Stimulated activated CD8-positive, alpha-beta memory T cell treated with anti-CD3 and anti-CD28 coated beads, Interleukin-2, amount 100 ng/mL, for 1 hour (primary cell): ENCODE measurements around the gene ARRDC2.
"Not testable (repeated sequence)": the region's sequence is repeated elsewhere in the genome, so short reads cannot be mapped to it uniquely, and the experiment has no call there.

Experiments
- DNase-seq, 2 donors: peaks; one replicate each; pipeline ENCODE4 v3.0.0-alpha.2; 2020; ENCODE audit warnings: low read depth in 2 of 2

ARRDC2 gene

DNA sequence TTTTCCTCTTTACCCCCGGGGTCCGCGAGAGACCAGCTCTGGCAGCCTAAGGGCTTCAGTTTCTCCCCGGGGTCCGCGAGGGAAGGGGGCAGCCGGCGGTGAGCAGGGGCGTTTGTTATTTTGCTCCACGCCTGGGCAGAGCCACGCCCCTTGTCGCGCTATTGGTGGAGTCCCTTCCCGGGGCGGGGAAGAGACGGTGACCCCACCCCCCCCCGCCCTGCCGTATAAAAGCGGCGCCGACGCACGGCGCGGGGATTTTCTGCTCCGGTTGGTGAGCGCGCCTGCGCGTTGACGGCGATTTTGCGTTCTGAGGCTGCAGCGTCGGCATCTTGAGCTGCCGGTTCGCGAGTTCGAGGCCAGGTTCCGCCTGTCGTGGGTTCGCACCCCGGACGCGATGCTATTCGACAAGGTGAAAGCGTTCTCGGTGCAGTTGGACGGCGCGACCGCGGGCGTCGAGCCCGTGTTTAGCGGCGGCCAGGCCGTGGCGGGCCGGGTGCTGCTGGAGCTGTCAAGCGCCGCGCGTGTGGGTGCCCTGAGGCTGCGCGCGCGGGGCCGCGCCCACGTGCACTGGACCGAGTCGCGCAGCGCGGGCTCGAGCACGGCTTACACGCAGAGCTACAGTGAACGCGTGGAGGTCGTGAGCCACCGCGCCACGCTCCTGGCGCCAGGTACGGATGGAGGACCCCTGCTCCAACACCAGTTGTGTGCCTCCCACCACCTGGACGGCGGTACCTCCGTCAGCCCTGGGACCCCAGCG lies at the start of gene ARRDC2:
Gene ARRDC2, plus strand, starts transcription at position 254 of the 757 bp plus-strand sequence. Its CDS starts 141 bp downstream, at position 395.
- peak; percentile 75 to 81 for DNase-seq

- no peak for DNase-seq
Observed at GRCh38 chr19:17963936-17964691, 43.9 kb upstream of the ARRDC2 start.

DNA sequence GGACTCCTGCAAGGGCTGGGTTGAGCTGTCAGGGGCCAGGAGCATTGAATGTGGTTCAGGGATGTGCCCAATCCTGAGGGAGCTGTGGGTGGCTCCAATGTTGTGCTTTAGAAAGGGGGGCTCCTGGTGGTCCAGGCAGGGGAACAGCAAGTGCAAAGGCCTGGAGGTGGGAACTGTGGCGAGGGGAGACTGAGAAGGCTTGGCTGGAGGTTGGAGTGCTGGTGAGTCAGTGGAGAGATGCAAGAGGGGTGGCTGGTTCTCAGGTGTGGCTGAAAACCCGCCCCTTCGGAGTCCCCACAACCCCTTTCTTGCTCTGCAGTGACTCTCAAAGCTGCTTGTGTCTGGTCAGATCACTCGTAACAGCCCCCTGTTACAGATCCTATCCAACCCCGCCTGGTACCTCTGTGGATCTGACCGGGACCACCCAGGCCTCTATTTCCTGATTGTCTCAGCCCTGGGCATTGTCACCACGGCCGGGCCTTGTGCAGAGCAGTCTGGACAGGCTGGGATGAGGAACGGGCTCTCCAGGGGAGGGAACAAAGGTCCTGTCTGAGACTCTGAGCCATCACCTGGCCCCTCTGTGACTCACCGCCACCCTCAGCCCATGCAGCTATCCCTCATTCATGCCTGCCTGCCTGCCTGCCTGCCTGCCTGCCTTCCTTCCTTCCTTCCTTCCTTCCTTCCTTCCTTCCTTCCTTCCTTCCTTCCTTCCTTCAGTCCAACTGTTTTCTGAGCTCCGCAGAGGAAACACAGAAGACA lies 42.4 kb upstream of the ARRDC2 start:
- no peak for DNase-seq

DNA sequence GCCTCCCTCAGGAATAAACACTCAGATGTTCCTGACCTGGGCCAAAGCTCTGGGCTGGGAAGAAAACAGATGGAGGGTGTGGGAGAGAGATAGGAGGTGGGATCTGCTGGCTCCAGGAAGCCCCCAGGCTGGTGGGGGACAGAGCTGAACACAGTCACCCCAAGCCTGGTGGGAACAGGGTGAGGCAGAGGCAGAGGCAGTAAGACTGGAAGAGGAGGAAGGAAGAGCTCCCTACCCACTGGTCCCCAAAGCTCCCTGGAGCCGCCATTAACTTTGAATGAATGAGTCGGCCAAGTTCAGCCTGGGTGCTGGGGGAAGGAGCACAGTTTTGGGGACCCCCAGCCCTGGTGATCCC lies 41.9 kb upstream of the ARRDC2 start:
- no peak for DNase-seq

- no peak for DNase-seq
Observed at GRCh38 chr19:17966550-17967256, 41.3 kb upstream of the ARRDC2 start, which contains the start of gene KCNN1. Gene KCNN1 (plus strand): TSS chr19:17967107. CDS start chr19:17973889, 6,782 bp downstream.

DNA sequence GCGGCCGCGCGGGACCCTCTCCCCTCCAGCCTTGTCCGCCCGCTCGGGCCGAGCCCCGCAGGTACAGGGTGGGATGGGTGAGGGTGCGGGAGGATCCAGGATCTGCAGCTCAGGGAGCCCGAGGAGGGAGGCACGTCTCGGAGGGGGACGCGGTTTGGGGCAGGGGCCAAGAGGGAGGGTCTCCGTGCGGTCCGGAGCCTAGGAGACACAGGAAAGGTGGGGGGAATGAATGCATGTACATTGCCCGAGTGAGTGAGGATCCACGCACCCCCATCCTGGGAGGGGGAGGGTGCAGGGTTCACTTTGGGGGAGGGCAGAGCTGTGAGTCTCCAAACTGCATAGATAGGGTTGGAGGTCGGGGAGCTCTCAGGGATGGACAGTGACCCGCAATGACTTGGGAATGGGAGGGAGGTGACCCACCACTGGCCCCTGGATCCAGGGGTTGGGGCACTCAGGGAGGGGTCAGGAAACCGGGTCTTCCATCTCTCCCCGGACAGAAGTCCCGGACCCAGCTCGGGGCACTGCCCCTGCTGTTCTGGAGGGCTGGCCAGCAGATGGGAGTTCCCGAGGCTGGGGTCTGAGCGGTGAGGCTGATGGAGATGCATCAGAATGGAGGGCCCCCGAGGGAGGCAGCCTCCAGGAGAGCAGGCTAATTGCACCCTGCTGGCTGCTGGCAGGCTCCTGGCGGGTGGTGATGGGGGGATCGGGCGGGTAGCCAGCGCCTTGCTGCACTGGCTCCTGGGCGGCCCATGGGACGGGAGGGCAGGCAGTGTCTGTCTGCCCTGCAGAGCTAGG lies 40.5 kb upstream of the ARRDC2 start:
- DNase-seq: no peak

DNA sequence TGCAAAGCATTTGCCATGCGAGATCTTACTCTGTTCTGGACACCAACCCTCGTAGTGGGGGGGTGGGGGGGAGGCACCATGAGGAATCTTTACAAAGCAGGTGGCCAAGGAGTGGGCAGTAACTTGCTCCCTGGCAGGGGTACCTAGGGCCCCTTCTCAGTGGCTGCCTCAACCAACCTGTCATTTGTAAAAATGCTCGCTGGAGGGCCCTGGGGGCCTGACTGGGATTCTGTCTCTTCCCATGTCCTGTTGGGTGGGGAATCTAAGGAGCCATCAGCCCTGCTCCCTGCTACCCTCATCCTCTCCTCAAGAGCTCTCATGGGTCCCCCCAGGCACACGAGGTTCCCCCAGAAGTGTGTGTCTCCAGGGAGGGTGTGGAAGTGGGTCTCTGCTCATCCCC lies 39.6 kb upstream of the ARRDC2 start:
- no peak for DNase-seq

GRCh38 chr19:17969096-17969792 lies 38.7 kb upstream of the ARRDC2 start:
- DNase-seq: no peak

GRCh38 chr19:17972230-17972629 lies 35.7 kb upstream of the ARRDC2 start:
- no peak for DNase-seq

- no peak for DNase-seq
Observed at GRCh38 chr19:17973759-17974158, 34.2 kb upstream of the ARRDC2 start.

DNA sequence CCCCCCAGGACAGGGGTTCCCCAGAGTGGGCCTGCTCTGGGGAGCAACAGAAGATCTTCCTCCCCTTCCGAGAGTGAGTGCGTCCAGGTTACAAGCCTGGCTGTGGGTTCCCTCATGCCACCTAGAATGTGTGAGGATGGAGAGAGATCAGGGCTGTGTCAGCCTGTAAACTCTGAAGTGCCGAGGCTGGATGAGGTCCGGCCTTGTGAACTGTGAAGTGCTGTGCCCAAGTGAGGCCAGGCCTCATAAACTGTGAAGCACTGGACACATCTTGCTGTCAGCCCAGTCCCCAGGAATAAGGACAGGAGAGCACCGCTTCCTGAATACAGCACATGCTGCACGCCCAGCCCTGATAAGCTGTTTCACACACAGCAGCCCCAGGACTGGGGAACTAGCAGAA lies 33.4 kb upstream of the ARRDC2 start:
- no peak for DNase-seq

DNA sequence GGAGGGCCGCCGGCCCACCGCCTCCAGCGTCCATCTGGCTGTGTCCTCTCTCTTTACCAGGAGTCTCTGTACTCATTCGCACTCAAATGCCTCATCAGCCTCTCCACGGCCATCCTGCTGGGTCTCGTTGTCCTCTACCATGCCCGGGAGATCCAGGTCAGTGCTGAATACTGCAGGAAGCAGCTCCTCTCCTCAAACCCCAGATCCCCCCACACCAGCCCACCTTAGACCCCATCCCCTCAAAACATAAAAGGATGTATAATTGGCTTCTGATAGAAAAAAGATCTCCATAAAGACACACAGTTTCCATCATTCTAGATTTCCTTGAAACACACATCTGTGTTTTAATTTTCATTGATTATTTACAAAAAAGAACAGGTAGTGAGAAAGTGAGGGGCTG lies 32.9 kb upstream of the ARRDC2 start:
- no peak for DNase-seq

DNA sequence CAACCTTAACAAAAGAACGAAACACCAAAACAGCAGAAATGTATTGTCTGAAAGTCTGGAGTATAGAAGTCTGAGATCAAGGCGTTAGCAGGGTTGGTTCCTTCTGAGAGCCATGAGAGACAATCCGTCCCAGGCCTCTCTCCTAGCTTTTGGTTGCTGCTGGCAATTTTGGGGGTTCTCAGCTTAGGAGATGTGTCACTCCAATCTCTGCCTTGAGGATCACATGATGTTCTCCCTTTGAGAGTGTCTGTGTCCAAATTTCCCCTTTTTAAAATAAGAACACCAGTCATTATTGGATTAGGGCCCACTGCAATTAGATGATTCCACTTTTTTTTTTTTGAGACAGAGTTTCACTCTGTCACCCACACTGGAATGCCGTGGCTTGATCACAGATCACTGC lies 30.9 kb upstream of the ARRDC2 start:
- no peak for DNase-seq

DNA sequence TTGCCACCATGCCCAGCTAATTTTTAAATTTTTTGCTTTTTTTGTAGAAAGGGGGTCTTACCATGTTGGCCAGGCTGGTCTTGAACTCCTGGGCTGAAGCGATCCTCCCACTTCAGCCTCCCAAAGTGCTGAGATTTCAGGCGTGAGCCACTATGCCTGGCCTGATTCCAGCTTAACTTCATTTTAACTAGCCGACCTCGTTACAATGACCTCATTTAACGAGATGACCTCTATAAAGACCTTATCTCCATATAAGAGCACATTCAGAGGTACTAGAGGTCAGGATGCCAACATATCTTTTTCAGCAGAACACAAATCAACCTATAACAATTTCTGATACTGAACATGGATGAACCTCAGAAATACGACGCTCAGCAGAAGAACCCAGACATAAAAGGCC lies 30.5 kb upstream of the ARRDC2 start:
- DNase-seq: no peak

DNA sequence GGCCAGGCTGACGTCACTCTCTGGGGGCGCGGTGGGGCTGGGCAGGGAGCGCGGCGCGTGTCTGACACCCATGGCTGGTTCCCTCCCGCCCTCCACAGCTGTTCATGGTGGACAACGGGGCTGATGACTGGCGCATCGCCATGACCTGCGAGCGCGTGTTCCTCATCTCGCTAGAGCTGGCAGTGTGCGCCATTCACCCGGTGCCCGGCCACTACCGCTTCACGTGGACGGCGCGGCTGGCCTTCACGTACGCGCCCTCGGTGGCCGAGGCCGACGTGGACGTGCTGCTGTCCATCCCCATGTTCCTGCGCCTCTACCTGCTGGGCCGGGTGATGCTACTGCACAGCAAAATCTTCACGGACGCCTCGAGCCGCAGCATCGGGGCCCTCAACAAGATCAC lies 26.4 kb upstream of the ARRDC2 start:
- no peak for DNase-seq

DNA sequence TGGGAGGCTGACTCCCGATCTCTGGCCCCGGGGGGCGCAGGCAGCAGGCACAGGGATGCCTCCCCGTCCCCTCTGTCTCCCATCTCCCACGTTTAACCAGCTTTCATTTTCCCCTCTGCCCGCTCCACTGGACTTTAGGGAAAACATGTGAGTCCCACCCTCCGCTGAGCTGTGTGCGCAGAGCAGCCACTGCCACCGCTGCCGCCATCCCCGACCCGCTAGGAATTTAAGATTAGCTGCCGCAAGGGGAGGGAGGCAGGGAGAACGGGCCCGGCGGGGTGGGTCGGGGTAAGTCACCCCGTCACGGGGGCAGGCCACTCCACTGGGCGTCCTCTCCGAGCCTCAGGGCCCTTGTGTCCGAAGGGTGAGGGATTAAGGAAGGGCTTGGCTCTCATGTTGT lies 25.5 kb upstream of the ARRDC2 start:
- no peak for DNase-seq

DNA sequence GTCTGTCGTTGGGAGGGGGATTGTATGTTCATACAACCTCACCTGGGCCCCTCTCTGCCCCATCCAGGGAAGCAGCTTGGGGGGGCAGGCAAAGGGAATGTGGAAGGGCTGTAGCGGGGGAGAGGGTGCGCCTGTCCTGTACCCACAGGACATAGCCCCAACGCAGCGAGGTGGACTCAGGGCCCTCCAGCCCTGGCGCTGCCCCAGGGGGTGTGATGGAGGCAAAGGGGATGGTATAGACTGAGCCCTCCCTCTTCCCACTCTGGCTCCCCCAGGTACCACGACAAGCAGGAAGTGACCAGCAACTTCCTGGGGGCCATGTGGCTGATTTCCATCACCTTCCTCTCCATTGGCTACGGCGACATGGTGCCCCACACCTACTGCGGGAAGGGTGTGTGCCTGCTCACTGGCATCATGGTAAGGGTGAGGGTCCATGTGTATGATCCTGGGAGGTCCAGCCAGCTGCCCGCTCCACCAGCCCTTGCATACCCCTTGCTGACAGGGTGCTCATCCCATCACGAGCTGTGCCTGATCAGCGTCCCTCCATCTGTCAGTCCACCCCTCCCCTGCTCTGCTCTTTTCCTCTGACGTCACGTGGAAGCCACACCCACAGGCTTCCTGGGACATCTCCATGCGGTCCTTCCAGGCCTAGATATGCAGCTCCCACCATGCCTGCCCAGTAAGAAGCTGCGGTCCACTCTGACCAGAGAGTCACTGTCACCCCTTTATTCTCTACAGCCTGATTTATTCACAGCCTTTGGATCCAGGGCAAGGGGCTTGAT lies 22.7 kb upstream of the ARRDC2 start:
- DNase-seq: no peak

DNA sequence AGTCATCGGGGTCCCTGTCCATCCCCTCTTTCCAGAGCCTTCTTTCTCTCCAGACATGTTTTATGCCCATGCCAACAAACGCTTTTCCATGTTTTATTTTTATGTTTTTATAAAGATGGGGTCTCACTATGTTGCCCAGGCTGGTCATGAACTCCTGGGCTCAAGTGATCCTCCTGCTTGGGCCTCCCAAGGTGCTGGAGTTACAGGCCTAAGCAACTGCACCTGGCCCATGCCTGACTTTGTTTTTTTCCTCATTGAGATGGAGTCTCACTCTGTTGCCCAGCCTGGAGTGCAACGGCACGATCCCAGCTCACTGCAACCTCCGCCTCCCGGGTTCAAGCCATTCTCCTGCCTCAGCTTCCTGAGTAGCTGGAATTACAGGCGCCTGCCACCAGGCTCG lies 21.4 kb upstream of the ARRDC2 start:
- DNase-seq: not testable (repeated sequence)

- no peak for DNase-seq
Observed at GRCh38 chr19:17988161-17988560, 19.8 kb upstream of the ARRDC2 start.
